Sigmoid colon (tissue), 7 donors: Measurements from ENCODE around the gene OCEL1. TPM values are rescaled to one million over a fixed set of nuclear protein-coding genes. Genes with fewer than 3 reads are reported as not detected.

Experiments
- DNase-seq: peaks from one replicate; pipeline ENCODE4 v3.0.0-alpha.2; 2019
- H3K27ac ChIP-seq, 4 donors: fragments of 200-600 bp; sonication (generic); one replicate each; pipeline ENCODE4 v1.5.1; 2016 to 2019; ENCODE audit warnings: mild to moderate bottlenecking in 1 of 4
- H3K27me3 ChIP-seq, 3 donors: fragments of 200-600 bp; sonication (generic); one replicate each; pipeline ENCODE4 v1.5.1; 2019; ENCODE audit warnings: mild to moderate bottlenecking in 1 of 3
- H3K36me3 ChIP-seq, 4 donors: fragments of 200-600 bp; sonication (generic); one replicate each; pipeline ENCODE4 v1.5.1; 2016 to 2019
- H3K4me1 ChIP-seq, 4 donors: fragments of 200-600 bp; sonication (generic); one replicate each; pipeline ENCODE4 v1.5.1; 2017 to 2019
- H3K4me3 ChIP-seq, 4 donors: fragments of 200-600 bp; sonication (generic); one replicate each; pipeline ENCODE4 v1.5.1; 2017 to 2019; ENCODE audit warnings: mild to moderate bottlenecking in 2 of 4, moderate library complexity in 1 of 4
- H3K9me3 ChIP-seq, 4 donors: fragments of 200-600 bp in 3 of 4; sonication (generic) in 3 of 4; one replicate each; pipeline versions ENCODE4 v1.5.1 to v1.6.1; 2013 to 2019
- CTCF ChIP-seq, 4 experiments: fragments of 450-650 bp in 3 of 4; fragments of 200-600 bp in 1 of 4; IDR thresholded peaks; one replicate each; pipeline ENCODE4 v1.5.1; 2016 to 2019; ENCODE audit warnings: antibody characterized with exemption in 4 of 4, mild to moderate bottlenecking in 3 of 4, moderate library complexity in 2 of 4
- EP300 ChIP-seq, 4 donors: sonication (generic); formaldehyde crosslinking; IDR thresholded peaks; one replicate each; pipeline ENCODE4 v1.6.1; 2017; ENCODE audit warnings: antibody characterized with exemption in 4 of 4
- POLR2A ChIP-seq, 2 donors: fragments of 450-650 bp; IDR thresholded peaks; one replicate each; pipeline ENCODE4 v1.6.1; 2016; ENCODE audit warnings: antibody characterized with exemption in 2 of 2, mild to moderate bottlenecking in 2 of 2, moderate library complexity in 2 of 2
- POLR2AphosphoS5 ChIP-seq, 4 donors: sonication (generic); formaldehyde crosslinking; IDR thresholded peaks; one replicate each; pipeline ENCODE4 v1.6.1; 2017; ENCODE audit warnings: antibody characterized with exemption in 4 of 4
- WGBS, 2 donors: extraction: QIAGEN DNeasy Blood & Tissue Kit; methylation state at CpG; one replicate each; pipeline ENCODE4 v1.1.7; 2013; 5-methylcytosine and 5-hydroxymethylcytosine counted together
- intact Hi-C: fragments of 100-400 bp; cut with DNase I; formaldehyde crosslinking; loops from one replicate; pipeline ENCODE4 v1.15.1; 2023
- polyA plus RNA-seq, 3 donors: library from polyadenylated mRNA; stranded (reverse); fragments of 200-250 nt; gene quantifications; one replicate each; pipeline ENCODE4 v1.2.3, GENCODE V29; 2013
- total RNA-seq, 4 donors: library from RNA; depleted of rRNA; stranded (reverse); fragments of >200 nt; gene quantifications; one replicate each; pipeline ENCODE4 v1.1.0, GENCODE V29; 2016
- donor health status: healthy with polysubstance abuse.
- donor health status: Bipolar disorder and iron deficiency.
- donor health status: healthy.

OCEL1 gene
- total and polyA plus RNA-seq, 7 donors, result 7.5 to 79.8 (median 15.8) TPM

- DNase-seq, result peak; percentile 89
- intact Hi-C loops, result no loop called here
- H3K27ac ChIP-seq, result no peak overlapping the region
- H3K4me3 ChIP-seq, result no peak overlapping the region
- peaks cover 0 to 5% (median 0%) of the 10 kb centered on the region in 4 donors for H3K9me3 ChIP-seq
- 8 to 23% methylated on average over 15 of the region's 15 CpGs for WGBS, 2 donors
- H3K4me1 ChIP-seq, result no peaks in the 10 kb centered on the region
- peak in 1 of 4 donors; percentile 10 for TF ChIP-seq POLR2AphosphoS5 (IDR thresholded peaks at IDR 0.05)
- TF ChIP-seq CTCF (IDR thresholded peaks at IDR 0.05), result peak; percentile 79 to 87 (median 80)
- no peak for TF ChIP-seq EP300 (IDR thresholded peaks at IDR 0.05)
- TF ChIP-seq POLR2A (IDR thresholded peaks at IDR 0.05), result no peak
- no peaks in the 10 kb centered on the region for H3K36me3 ChIP-seq
- H3K27me3 ChIP-seq, result no peaks in the 10 kb centered on the region
These were observed 34.9 kb downstream of the OCEL1 start for GRCh38 chr19:17260842-17261325.

- TF ChIP-seq POLR2A (IDR thresholded peaks at IDR 0.05) (no peak), CTCF (IDR thresholded peaks at IDR 0.05) (no peak), EP300 (IDR thresholded peaks at IDR 0.05) (no peak), POLR2AphosphoS5 (IDR thresholded peaks at IDR 0.05) (no peak)
- no peaks in the 10 kb centered on the region for H3K36me3 ChIP-seq
- 84 to 91% methylated on average over 16 of the region's 16 CpGs for WGBS, 2 donors
- H3K9me3 ChIP-seq, result peaks cover 0 to 5% (median 0%) of the 10 kb centered on the region in 4 donors
- H3K4me1 ChIP-seq, result peaks cover 0 to 1% (median 0%) of the 10 kb centered on the region in 4 donors
- no peak overlapping the region for H3K4me3 ChIP-seq
- DNase-seq, result no peak
- no peaks in the 10 kb centered on the region for H3K27me3 ChIP-seq
- no peak overlapping the region for H3K27ac ChIP-seq
- intact Hi-C loops, result no loop called here
These were observed 36.5 kb downstream of the OCEL1 start for GRCh38 chr19:17262557-17262956.

- Histone ChIP-seq H3K4me1 (peaks cover 0 to 13% (median 11%) of the 10 kb centered on the region in 4 donors), H3K36me3 (peaks cover 0 to 5% (median 2%) of the 10 kb centered on the region in 4 donors), H3K27me3 (no peaks in the 10 kb centered on the region), H3K27ac (peak overlapping the region in 1 of 4 donors; percentile 60), H3K4me3 (peak overlapping the region in 3 of 4 donors; percentile 12 to 25 (median 24)), H3K9me3 (peaks cover 0 to 5% (median 0%) of the 10 kb centered on the region in 4 donors)
- TF ChIP-seq EP300 (IDR thresholded peaks at IDR 0.05) (no peak), POLR2A (IDR thresholded peaks at IDR 0.05) (no peak), CTCF (IDR thresholded peaks at IDR 0.05) (no peak), POLR2AphosphoS5 (IDR thresholded peaks at IDR 0.05) (no peak)
- intact Hi-C loops, result no loop called here
- DNase-seq, result no peak
- WGBS, 2 donors, result 84 to 87% methylated on average over 23 of the region's 23 CpGs
These were observed 38.0 kb downstream of the OCEL1 start for GRCh38 chr19:17263712-17264640.

GRCh38 chr19:17264641-17264979 is 38.6 kb downstream of the OCEL1 start, which contains the start of gene USHBP1:
Gene USHBP1 (minus strand): TSS chr19:17264745. CDS start chr19:17264299, 446 bp downstream.
- peak in 3 of 4 donors; percentile 30 to 44 (median 40) for TF ChIP-seq POLR2AphosphoS5 (IDR thresholded peaks at IDR 0.05)
- TF ChIP-seq EP300 (IDR thresholded peaks at IDR 0.05), result no peak
- Histone ChIP-seq H3K9me3 (peaks cover 0 to 3% (median 0%) of the 10 kb centered on the region in 4 donors), H3K27ac (peak within 1 kb of the TSS in 2 of 4 donors; percentile 9 to 60), H3K36me3 (peaks cover 0 to 11% (median 2%) of the 10 kb centered on the region in 4 donors), H3K27me3 (no peaks in the 10 kb centered on the region), H3K4me1 (peaks cover 0 to 13% (median 11%) of the 10 kb centered on the region in 4 donors), H3K4me3 (peak within 1 kb of the TSS in 3 of 4 donors; percentile 12 to 25 (median 24))
- intact Hi-C loops, result no loop called here
- DNase-seq, result no peak
- 39 to 55% methylated on average over 5 of the region's 5 CpGs for WGBS, 2 donors

- H3K4me1 ChIP-seq, result peaks cover 0 to 13% (median 11%) of the 10 kb centered on the region in 4 donors
- TF ChIP-seq POLR2A (IDR thresholded peaks at IDR 0.05), result no peak
- no peak for TF ChIP-seq POLR2AphosphoS5 (IDR thresholded peaks at IDR 0.05)
- TF ChIP-seq CTCF (IDR thresholded peaks at IDR 0.05), result no peak
- TF ChIP-seq EP300 (IDR thresholded peaks at IDR 0.05), result no peak
- no peak overlapping the region for H3K4me3 ChIP-seq
- no peak for DNase-seq
- H3K27me3 ChIP-seq, result no peaks in the 10 kb centered on the region
- intact Hi-C loops, result loop anchor here (2.0 kb wide), 2 partner anchors 21 to 51 kb away; partner anchors contain the start of genes NR2F6 and USE1
- no peaks in the 10 kb centered on the region for H3K9me3 ChIP-seq
- WGBS, 2 donors, result 90 to 94% methylated on average over 7 of the region's 7 CpGs
- peak overlapping the region in 1 of 4 donors; percentile 80 for H3K27ac ChIP-seq
- peaks cover 0 to 25% (median 7%) of the 10 kb centered on the region in 4 donors for H3K36me3 ChIP-seq
These were observed 40.0 kb downstream of the OCEL1 start for GRCh38 chr19:17266026-17266425.
